IPS-15b (cell line): ENCODE measurements around the gene MFNG.

Experiments used
- H3K27me3 ChIP-seq: one replicate; pipeline ENCODE4 v1.6.1; 2013; ENCODE audit warnings: low read length; ENCODE audit not compliant: control insufficient read depth, insufficient read depth
- H3K36me3 ChIP-seq: one replicate; pipeline ENCODE4 v1.6.1; 2013; ENCODE audit warnings: low read length; ENCODE audit not compliant: control insufficient read depth, insufficient read depth
- H3K4me1 ChIP-seq: one replicate; pipeline ENCODE4 v1.6.1; 2013; ENCODE audit warnings: mild to moderate bottlenecking, low read length; ENCODE audit not compliant: control insufficient read depth, insufficient read depth
- H3K4me3 ChIP-seq: one replicate; pipeline ENCODE4 v1.5.1; 2013; ENCODE audit warnings: low read depth, low read length
- H3K9ac ChIP-seq: one replicate; pipeline ENCODE4 v1.6.1; 2013; ENCODE audit warnings: low read depth, mild to moderate bottlenecking, low read length
- H3K9me3 ChIP-seq: one replicate; pipeline ENCODE4 v1.6.1; 2013; ENCODE audit warnings: mild to moderate bottlenecking, low read length; ENCODE audit not compliant: control insufficient read depth, insufficient read depth

The MFNG gene

GRCh38 chr22:37431801-37432707 lies 54.1 kb downstream of the MFNG start:
- no peak overlapping the region for H3K4me3 ChIP-seq
- H3K4me1 ChIP-seq, result no peaks in the 10 kb centered on the region
- no peaks in the 10 kb centered on the region for H3K36me3 ChIP-seq
- H3K27me3 ChIP-seq, result peaks cover 18% of the 10 kb centered on the region
- H3K9me3 ChIP-seq, result no peaks in the 10 kb centered on the region
- H3K9ac ChIP-seq, result no peak overlapping the region

- no peak overlapping the region for H3K4me3 ChIP-seq
- H3K27me3 ChIP-seq, result peaks cover 25% of the 10 kb centered on the region
- H3K36me3 ChIP-seq, result no peaks in the 10 kb centered on the region
- H3K4me1 ChIP-seq, result no peaks in the 10 kb centered on the region
- no peak overlapping the region for H3K9ac ChIP-seq
- no peaks in the 10 kb centered on the region for H3K9me3 ChIP-seq
Measured at GRCh38 chr22:37431366-37431765, 54.8 kb downstream of the MFNG start.

- no peak overlapping the region for H3K9ac ChIP-seq
- no peaks in the 10 kb centered on the region for H3K9me3 ChIP-seq
- H3K4me1 ChIP-seq, result peaks cover 2% of the 10 kb centered on the region
- H3K36me3 ChIP-seq, result no peaks in the 10 kb centered on the region
- H3K27me3 ChIP-seq, result peaks cover 29% of the 10 kb centered on the region
- no peak overlapping the region for H3K4me3 ChIP-seq
Measured at GRCh38 chr22:37430941-37431340, 55.2 kb downstream of the MFNG start.

- peaks cover 46% of the 10 kb centered on the region for H3K27me3 ChIP-seq
Measured at GRCh38 chr22:37428649-37429586, 57.3 kb downstream of the MFNG start.

GRCh38 chr22:37427711-37428635 lies 58.2 kb downstream of the MFNG start:
- Histone ChIP-seq H3K4me3 (peak overlapping the region; percentile 46), H3K9me3 (no peaks in the 10 kb centered on the region), H3K4me1 (peaks cover 2% of the 10 kb centered on the region), H3K36me3 (no peaks in the 10 kb centered on the region), H3K9ac (no peak overlapping the region), H3K27me3 (peaks cover 47% of the 10 kb centered on the region)

More at GRCh38 chr22:37428649-37429586, 57.3 kb downstream of the MFNG start:
- no peak overlapping the region for H3K9ac ChIP-seq
- no peak overlapping the region for H3K4me3 ChIP-seq
- no peaks in the 10 kb centered on the region for H3K9me3 ChIP-seq
- H3K4me1 ChIP-seq, result peaks cover 2% of the 10 kb centered on the region
- no peaks in the 10 kb centered on the region for H3K36me3 ChIP-seq

DNA sequence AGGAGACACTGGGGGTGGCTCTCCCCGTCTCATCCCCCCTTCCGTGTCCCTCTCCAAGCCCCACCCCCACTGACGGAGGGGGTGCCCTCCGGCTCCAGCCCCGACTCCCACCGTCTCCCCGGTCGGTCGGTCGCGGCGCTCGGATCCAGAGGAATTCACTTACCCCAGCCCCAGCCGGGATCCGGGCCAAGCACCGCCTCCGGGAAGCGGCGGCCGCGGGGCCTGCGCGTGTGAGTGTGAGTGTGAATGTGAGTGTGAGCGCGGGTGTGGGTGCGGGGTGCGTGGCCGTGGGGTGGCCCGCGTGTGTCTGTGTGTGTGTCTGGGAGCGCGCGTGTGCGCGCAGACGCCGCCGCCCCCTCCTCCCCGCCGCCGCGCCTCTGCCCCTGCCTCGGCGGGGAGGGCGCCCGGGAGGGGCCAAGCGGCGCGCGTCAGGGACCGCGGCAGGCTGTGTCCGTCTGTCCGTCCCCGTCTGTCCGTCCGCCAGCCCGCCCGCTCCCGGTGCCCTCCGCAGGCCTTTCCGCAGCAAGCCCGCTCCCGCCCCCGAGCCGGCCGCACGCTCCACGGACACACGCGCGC lies 59.0 kb downstream of the MFNG start, which contains the start of gene ELFN2:
TSS of gene ELFN2 (minus strand) at position 345 of the 576 bp plus-strand sequence. CDS start 51,945 bp downstream, outside the sequence.
- H3K4me3 ChIP-seq, result peak within 1 kb of the TSS; percentile 46
- peaks cover 47% of the 10 kb centered on the region for H3K27me3 ChIP-seq
- H3K9me3 ChIP-seq, result no peaks in the 10 kb centered on the region
- no peak within 1 kb of the TSS for H3K9ac ChIP-seq
- H3K4me1 ChIP-seq, result peaks cover 2% of the 10 kb centered on the region
- H3K36me3 ChIP-seq, result no peaks in the 10 kb centered on the region

DNA sequence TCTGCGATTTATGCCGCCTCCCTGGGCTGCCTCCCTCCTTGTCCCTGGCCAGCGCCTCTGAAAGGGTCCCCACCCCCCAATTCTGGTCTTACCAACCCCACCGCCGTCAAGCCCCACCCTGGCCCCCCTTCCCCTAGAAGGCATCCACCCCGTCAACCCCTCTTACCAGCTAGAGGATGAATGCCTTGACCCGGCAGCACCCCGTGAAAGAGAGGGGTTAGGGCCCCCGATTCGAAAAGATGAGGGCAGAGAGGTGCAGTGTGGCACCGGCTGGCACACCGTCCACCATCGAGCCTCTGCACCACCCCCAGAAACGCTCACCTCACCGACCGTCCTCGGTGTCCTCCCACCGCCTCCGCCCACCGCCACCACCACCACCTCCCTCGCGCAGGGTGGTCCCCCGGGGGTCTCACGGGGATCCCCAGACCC lies 59.5 kb downstream of the MFNG start:
- no peak overlapping the region for H3K9ac ChIP-seq

DNA sequence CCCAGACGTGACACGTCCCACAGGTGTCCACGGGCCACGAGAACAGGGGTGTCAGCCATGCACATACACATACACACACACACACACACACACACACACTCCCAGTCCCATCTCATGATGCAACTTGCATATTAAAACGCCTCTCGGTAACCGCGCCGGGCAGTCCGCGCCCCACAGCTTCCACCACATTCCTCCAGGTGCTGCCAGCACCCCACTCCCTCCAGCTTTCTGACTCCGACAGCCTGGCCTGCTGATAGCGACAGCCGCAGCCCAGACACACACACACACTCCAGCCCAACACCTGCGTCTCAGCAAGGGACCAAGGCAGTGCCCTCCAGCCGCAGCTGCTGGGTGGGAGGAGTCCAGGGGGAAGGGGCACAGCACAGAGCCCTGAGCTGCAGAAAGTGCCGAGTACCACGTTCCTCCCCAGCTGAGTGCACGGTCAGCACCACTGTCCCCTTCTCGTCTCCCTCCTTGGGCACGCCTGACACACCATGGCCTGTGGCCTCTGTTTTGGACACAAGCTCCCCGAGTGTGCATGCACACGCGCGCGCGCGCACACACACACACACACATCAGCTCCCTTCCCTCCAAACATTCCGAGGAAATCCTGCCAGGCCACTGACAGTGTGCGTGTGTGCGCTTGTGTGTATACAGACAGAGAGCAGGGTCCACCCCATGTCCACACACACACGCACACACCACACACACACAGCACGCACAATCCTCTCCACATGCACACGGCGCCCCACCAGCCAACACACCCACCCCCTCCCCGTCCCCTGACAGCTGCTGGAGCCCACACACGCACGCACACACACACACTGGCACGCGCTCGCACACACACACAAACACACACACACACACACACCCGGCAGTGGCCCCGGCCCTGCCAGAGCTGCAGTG lies 60.1 kb downstream of the MFNG start:
- peaks cover 50% of the 10 kb centered on the region for H3K27me3 ChIP-seq
- no peaks in the 10 kb centered on the region for H3K9me3 ChIP-seq
- no peak overlapping the region for H3K9ac ChIP-seq
- H3K4me1 ChIP-seq, result peaks cover 2% of the 10 kb centered on the region
- peak overlapping the region; percentile 46 for H3K4me3 ChIP-seq
- H3K36me3 ChIP-seq, result no peaks in the 10 kb centered on the region

More for the DNA sequence above, 59.5 kb downstream of the MFNG start:
- Histone ChIP-seq H3K4me3 (peak overlapping the region; percentile 46), H3K36me3 (no peaks in the 10 kb centered on the region), H3K4me1 (peaks cover 2% of the 10 kb centered on the region), H3K9me3 (no peaks in the 10 kb centered on the region), H3K27me3 (peaks cover 47% of the 10 kb centered on the region)

DNA sequence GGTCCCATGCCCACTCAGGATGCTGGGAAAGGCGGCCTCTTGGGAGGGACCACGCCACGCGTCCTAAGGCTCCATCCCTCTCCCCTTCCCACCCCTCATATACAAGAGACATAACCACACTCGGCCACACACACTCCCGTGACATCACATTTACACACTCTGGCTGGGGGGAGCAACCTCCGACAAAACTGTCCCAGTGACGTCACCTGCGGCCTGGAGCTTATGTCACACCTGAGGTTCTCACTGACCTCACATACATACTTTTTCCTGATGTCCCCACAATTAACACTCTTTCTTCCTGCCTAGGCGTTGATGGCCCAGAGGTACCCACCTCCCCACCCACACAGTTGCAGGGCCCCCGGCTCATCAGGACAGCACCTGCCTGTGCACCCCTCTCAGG lies 60.8 kb downstream of the MFNG start:
- H3K4me3 ChIP-seq, result peak overlapping the region; percentile 46
- peaks cover 57% of the 10 kb centered on the region for H3K27me3 ChIP-seq
- no peak overlapping the region for H3K9ac ChIP-seq
- H3K36me3 ChIP-seq, result no peaks in the 10 kb centered on the region
- no peaks in the 10 kb centered on the region for H3K9me3 ChIP-seq
- H3K4me1 ChIP-seq, result peaks cover 4% of the 10 kb centered on the region

- no peaks in the 10 kb centered on the region for H3K36me3 ChIP-seq
- H3K27me3 ChIP-seq, result peaks cover 60% of the 10 kb centered on the region
- peaks cover 4% of the 10 kb centered on the region for H3K4me1 ChIP-seq
- no peak overlapping the region for H3K9ac ChIP-seq
- no peaks in the 10 kb centered on the region for H3K9me3 ChIP-seq
- no peak overlapping the region for H3K4me3 ChIP-seq
Measured at GRCh38 chr22:37423283-37423682, 62.9 kb downstream of the MFNG start.
